ENCODE measurements around the gene KIAA1671.

Gene KIAA1671

DNA sequence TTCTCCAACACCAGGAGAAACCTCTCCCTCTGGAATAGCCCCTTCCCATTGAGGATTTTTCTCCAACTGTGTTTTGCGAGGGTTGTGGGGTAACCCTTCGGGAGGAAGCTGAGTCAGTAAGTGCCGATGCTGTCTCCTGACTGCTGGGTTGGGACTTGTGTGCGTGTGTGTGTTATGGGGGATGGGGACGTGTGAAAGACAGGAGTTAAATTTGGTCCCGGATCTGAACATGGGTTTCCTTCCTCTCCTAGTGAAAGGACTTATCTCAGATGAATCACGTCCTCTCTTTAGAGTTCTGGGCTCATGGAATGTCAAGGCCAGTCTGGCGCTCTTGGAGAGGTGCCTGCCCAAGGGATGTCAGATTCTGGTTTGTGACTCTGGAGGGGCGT, 33.3 kb downstream of the KIAA1671 start:
- no peaks in the 10 kb centered on the region for H3K9me3 ChIP-seq (ENCODE audit: insufficient read depth, low read depth, low read length)
- H3K4me2 ChIP-seq (ENCODE audit: low read depth, low read length, poor library complexity, severe bottlenecking) = no peak overlapping the region
- H3F3A ChIP-seq (ENCODE audit: low read depth) = no peaks in the 10 kb centered on the region
- H2AFZ ChIP-seq (ENCODE audit: low read length) = no peak overlapping the region
- no peaks in the 10 kb centered on the region for H3K4me1 ChIP-seq (ENCODE audit: insufficient read depth, low read length, poor library complexity, severe bottlenecking)
- no peaks in the 10 kb centered on the region for H3K27me3 ChIP-seq (ENCODE audit: insufficient read depth, low read length, poor library complexity, severe bottlenecking)
- no peaks in the 10 kb centered on the region for H3K79me2 ChIP-seq (ENCODE audit: insufficient read depth, low read length)
- no peaks in the 10 kb centered on the region for H4K20me1 ChIP-seq (ENCODE audit: insufficient read depth, low read length, poor library complexity, severe bottlenecking)
- H3K9ac ChIP-seq (ENCODE audit: low read depth, low read length, poor library complexity, severe bottlenecking) = no peak overlapping the region
- no peak for TF ChIP-seq EZH2phosphoT487 (IDR thresholded peaks at IDR 0.05; ENCODE audit: borderline replicate concordance)
- TF ChIP-seq, protein P1, sequence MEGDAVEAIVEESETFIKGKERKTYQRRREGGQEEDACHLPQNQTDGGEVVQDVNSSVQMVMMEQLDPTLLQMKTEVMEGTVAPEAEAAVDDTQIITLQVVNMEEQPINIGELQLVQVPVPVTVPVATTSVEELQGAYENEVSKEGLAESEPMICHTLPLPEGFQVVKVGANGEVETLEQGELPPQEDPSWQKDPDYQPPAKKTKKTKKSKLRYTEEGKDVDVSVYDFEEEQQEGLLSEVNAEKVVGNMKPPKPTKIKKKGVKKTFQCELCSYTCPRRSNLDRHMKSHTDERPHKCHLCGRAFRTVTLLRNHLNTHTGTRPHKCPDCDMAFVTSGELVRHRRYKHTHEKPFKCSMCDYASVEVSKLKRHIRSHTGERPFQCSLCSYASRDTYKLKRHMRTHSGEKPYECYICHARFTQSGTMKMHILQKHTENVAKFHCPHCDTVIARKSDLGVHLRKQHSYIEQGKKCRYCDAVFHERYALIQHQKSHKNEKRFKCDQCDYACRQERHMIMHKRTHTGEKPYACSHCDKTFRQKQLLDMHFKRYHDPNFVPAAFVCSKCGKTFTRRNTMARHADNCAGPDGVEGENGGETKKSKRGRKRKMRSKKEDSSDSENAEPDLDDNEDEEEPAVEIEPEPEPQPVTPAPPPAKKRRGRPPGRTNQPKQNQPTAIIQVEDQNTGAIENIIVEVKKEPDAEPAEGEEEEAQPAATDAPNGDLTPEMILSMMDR (conservative IDR thresholded peaks at IDR 0.05; ENCODE audit: low read length) = no peak
- no peak overlapping the region for H3K4me3 ChIP-seq (ENCODE audit: low read length, poor library complexity, severe bottlenecking)
- no peaks in the 10 kb centered on the region for H3K36me3 ChIP-seq (ENCODE audit: insufficient read depth, low read length)
- H3K9me2 ChIP-seq (replicated peaks; ENCODE audit: low read depth, low read length) = no peaks in the 10 kb centered on the region

DNA sequence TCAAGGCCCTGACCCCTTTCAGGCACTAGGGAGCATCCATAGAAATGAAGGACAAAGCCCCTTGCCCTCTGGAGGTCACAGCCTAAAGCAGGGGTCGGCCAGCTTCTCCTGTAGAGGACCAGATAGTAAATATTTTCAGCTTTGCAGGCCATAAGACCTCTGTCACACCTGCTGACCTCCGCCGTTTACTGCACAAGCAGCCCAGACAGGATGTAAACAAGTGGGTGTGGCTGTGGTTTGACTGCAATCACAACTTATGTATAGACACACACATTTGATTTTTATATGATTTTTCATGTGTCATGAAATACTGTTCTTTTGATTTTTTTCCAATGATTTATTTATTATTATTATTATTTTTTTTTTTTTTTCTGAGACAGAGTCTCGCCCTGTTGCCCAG, 34.3 kb downstream of the KIAA1671 start:
- Histone ChIP-seq H3K4me2 (ENCODE audit: low read depth, low read length, poor library complexity, severe bottlenecking) (no peak overlapping the region), H3K4me1 (ENCODE audit: insufficient read depth, low read length, poor library complexity, severe bottlenecking) (no peaks in the 10 kb centered on the region), H3K9me3 (ENCODE audit: insufficient read depth, low read depth, low read length) (no peaks in the 10 kb centered on the region), H3K36me3 (ENCODE audit: insufficient read depth, low read length) (no peaks in the 10 kb centered on the region), H3K9me2 (replicated peaks; ENCODE audit: low read depth, low read length) (no peaks in the 10 kb centered on the region), H2AFZ (ENCODE audit: low read length) (no peak overlapping the region), H4K20me1 (ENCODE audit: insufficient read depth, low read length, poor library complexity, severe bottlenecking) (no peaks in the 10 kb centered on the region), H3K79me2 (ENCODE audit: insufficient read depth, low read length) (no peaks in the 10 kb centered on the region), H3K27me3 (ENCODE audit: insufficient read depth, low read length, poor library complexity, severe bottlenecking) (no peaks in the 10 kb centered on the region), H3K9ac (ENCODE audit: low read depth, low read length, poor library complexity, severe bottlenecking) (no peak overlapping the region), H3K4me3 (ENCODE audit: low read length, poor library complexity, severe bottlenecking) (no peak overlapping the region), H3F3A (ENCODE audit: low read depth) (no peaks in the 10 kb centered on the region)
- TF ChIP-seq, protein P1 (conservative IDR thresholded peaks at IDR 0.05; ENCODE audit: low read length) = no peak
- no peak for TF ChIP-seq EZH2phosphoT487 (IDR thresholded peaks at IDR 0.05; ENCODE audit: borderline replicate concordance)

DNA sequence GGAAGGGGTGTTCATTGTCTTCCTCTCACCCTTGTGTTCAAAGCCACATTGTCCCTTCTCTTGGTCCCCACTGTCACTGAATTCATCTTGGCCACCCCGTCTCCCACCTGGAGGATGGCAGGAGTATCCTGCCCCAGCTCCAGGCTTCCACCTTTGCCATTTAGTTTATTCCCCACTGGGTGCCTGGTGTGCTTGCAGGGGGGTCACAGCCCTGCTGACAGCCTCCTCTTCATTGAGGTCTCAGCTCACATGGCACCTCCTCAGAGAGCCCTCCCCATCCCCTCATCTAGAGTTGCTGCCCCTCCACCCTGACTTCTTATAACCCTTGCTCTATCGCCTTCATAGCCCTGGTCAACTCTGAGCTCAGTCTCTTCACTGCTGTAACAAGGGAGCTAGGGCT, 36.6 kb downstream of the KIAA1671 start:
- Histone ChIP-seq H3K9me2 (replicated peaks; ENCODE audit: low read depth, low read length) (no peaks in the 10 kb centered on the region), H3F3A (ENCODE audit: low read depth) (no peaks in the 10 kb centered on the region), H4K20me1 (ENCODE audit: insufficient read depth, low read length, poor library complexity, severe bottlenecking) (no peaks in the 10 kb centered on the region), H3K27me3 (ENCODE audit: insufficient read depth, low read length, poor library complexity, severe bottlenecking) (no peaks in the 10 kb centered on the region), H3K4me1 (ENCODE audit: insufficient read depth, low read length, poor library complexity, severe bottlenecking) (no peaks in the 10 kb centered on the region), H3K79me2 (ENCODE audit: insufficient read depth, low read length) (no peaks in the 10 kb centered on the region), H2AFZ (ENCODE audit: low read length) (no peak overlapping the region), H3K36me3 (ENCODE audit: insufficient read depth, low read length) (no peaks in the 10 kb centered on the region), H3K4me3 (ENCODE audit: low read length, poor library complexity, severe bottlenecking) (no peak overlapping the region), H3K9me3 (ENCODE audit: insufficient read depth, low read depth, low read length) (no peaks in the 10 kb centered on the region), H3K4me2 (ENCODE audit: low read depth, low read length, poor library complexity, severe bottlenecking) (no peak overlapping the region), H3K9ac (ENCODE audit: low read depth, low read length, poor library complexity, severe bottlenecking) (no peak overlapping the region)
- TF ChIP-seq, protein P1 (conservative IDR thresholded peaks at IDR 0.05; ENCODE audit: low read length) = no peak

Data from Loucy (cell line).